ENCODE measurements around the gene RERE. TPM values are rescaled to one million over a fixed set of nuclear protein-coding genes. Genes with fewer than 3 reads are reported as not detected.
A peak's percentile ranks its signal among the peaks of the same experiment; 100 is the strongest.
"Not testable (repeated sequence)": the region's sequence is repeated elsewhere in the genome, so short reads cannot be mapped to it uniquely, and the experiment has no call there.

Gene RERE
- polyA plus RNA-seq, 2 donors = 14.0 to 24.4 TPM

DNA sequence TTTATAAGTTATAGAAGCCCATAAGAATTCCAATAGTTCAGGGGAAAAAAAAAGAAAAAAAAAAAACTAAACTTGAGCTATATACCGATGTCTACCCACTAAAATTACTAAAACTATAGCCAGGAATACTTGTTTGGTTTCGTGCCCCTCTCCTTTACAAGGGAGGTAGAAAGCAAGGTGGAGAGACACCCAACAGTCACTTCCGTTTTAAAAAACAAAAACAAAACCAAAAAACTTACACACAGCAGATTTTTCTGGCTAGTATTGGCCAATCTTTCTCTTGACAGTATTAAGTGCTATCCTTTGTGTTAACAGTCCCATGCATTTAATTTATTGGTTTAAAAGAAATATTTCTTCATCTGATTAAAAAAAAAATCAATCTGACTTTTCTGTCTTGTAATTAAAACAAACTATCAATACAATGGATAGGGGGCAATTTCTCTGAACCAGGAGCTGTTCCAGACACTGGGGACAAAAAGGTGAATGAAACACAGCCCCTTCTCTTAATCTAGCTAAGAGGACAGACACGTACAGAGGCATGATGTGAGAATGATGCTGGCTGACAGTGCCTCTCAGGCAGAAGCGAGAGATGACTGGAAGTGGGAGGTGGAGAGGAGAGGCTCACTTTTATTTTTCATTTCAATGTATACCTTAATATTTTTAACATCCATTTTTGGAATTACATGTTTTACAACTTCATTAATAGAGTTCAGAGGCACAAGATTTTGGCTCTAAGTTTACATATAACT lies 214.8 kb downstream of the RERE start:
- Histone ChIP-seq H3K27ac (ENCODE audit: low read depth in 2 of 2, low read length in 1 of 2) (no peak overlapping the region), H3K4me3 (ENCODE audit: low read depth in 1 of 2, low read length in 2 of 2) (no peak overlapping the region), H3K27me3 (ENCODE audit: control insufficient read depth in 1 of 2, insufficient read depth in 2 of 2, low read length in 2 of 2) (no peaks in the 10 kb centered on the region), H3K36me3 (ENCODE audit: control insufficient read depth in 2 of 2, insufficient read depth in 2 of 2, low read length in 1 of 2) (no peaks in the 10 kb centered on the region), H3K4me1 (ENCODE audit: control insufficient read depth in 2 of 2, insufficient read depth in 2 of 2, low read length in 1 of 2) (no peaks in the 10 kb centered on the region), H3K9me3 (ENCODE audit: control insufficient read depth in 2 of 2, insufficient read depth in 1 of 2, low read depth in 1 of 2, low read length in 1 of 2) (no peaks in the 10 kb centered on the region)
- WGBS, 2 donors = 76 to 77% methylated on average over 5 of the region's 5 CpGs

- H3K27me3 ChIP-seq (ENCODE audit: control insufficient read depth in 1 of 2, insufficient read depth in 2 of 2, low read length in 2 of 2) = no peaks in the 10 kb centered on the region
- no peak overlapping the region for H3K27ac ChIP-seq (ENCODE audit: low read depth in 2 of 2, low read length in 1 of 2)
- no peaks in the 10 kb centered on the region for H3K36me3 ChIP-seq (ENCODE audit: control insufficient read depth in 2 of 2, insufficient read depth in 2 of 2, low read length in 1 of 2)
- no peaks in the 10 kb centered on the region for H3K9me3 ChIP-seq (ENCODE audit: control insufficient read depth in 2 of 2, insufficient read depth in 1 of 2, low read depth in 1 of 2, low read length in 1 of 2)
- H3K4me1 ChIP-seq (ENCODE audit: control insufficient read depth in 2 of 2, insufficient read depth in 2 of 2, low read length in 1 of 2) = no peaks in the 10 kb centered on the region
- H3K4me3 ChIP-seq (ENCODE audit: low read depth in 1 of 2, low read length in 2 of 2) = no peak overlapping the region
- 75 to 80% methylated on average over 1 of the region's 1 CpG for WGBS, 2 donors
Measured at GRCh38 chr1:8600336-8600735, 217.1 kb downstream of the RERE start.

- no peak overlapping the region for H3K27ac ChIP-seq (ENCODE audit: low read depth in 2 of 2, low read length in 1 of 2)
- H3K36me3 ChIP-seq (ENCODE audit: control insufficient read depth in 2 of 2, insufficient read depth in 2 of 2, low read length in 1 of 2) = no peaks in the 10 kb centered on the region
- no peaks in the 10 kb centered on the region for H3K27me3 ChIP-seq (ENCODE audit: control insufficient read depth in 1 of 2, insufficient read depth in 2 of 2, low read length in 2 of 2)
- H3K4me1 ChIP-seq (ENCODE audit: control insufficient read depth in 2 of 2, insufficient read depth in 2 of 2, low read length in 1 of 2) = no peaks in the 10 kb centered on the region
- no peak overlapping the region for H3K4me3 ChIP-seq (ENCODE audit: low read depth in 1 of 2, low read length in 2 of 2)
- WGBS, 2 donors = 89 to 94% methylated on average over 6 of the region's 6 CpGs
- H3K9me3 ChIP-seq (ENCODE audit: control insufficient read depth in 2 of 2, insufficient read depth in 1 of 2, low read depth in 1 of 2, low read length in 1 of 2) = no peaks in the 10 kb centered on the region
Measured at GRCh38 chr1:8599646-8600212, 217.7 kb downstream of the RERE start.

DNA sequence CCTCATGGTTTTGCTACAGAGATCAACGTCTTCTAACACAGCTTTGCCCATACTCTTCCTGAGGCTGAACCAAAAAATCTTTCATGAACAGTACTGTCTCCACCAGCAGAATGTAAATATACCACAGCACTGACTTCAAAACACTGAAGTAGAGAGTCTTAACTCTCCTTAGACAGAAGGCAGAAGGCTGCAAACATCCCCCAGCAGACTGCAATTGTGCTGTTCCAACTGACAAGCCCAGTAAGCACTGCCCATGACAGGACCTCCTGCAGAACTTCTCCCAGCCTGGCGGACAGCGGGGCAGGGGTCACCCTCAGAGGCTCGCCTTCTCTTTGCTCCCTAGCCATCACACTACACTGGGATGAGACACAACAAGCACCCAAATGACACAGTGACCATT lies 218.7 kb downstream of the RERE start:
- H3K27ac ChIP-seq (ENCODE audit: low read depth in 2 of 2, low read length in 1 of 2) = no peak overlapping the region
- no peaks in the 10 kb centered on the region for H3K4me1 ChIP-seq (ENCODE audit: control insufficient read depth in 2 of 2, insufficient read depth in 2 of 2, low read length in 1 of 2)
- H3K9me3 ChIP-seq (ENCODE audit: control insufficient read depth in 2 of 2, insufficient read depth in 1 of 2, low read depth in 1 of 2, low read length in 1 of 2) = no peaks in the 10 kb centered on the region
- H3K4me3 ChIP-seq (ENCODE audit: low read depth in 1 of 2, low read length in 2 of 2) = no peak overlapping the region
- H3K27me3 ChIP-seq (ENCODE audit: control insufficient read depth in 1 of 2, insufficient read depth in 2 of 2, low read length in 2 of 2) = no peaks in the 10 kb centered on the region
- 68 to 72% methylated on average over 4 of the region's 4 CpGs for WGBS, 2 donors
- H3K36me3 ChIP-seq (ENCODE audit: control insufficient read depth in 2 of 2, insufficient read depth in 2 of 2, low read length in 1 of 2) = no peaks in the 10 kb centered on the region

GRCh38 chr1:8598060-8598724 lies 219.2 kb downstream of the RERE start:
- WGBS, 2 donors = 41 to 62% methylated on average over 15 of the region's 15 CpGs
- Histone ChIP-seq H3K9me3 (ENCODE audit: control insufficient read depth in 2 of 2, insufficient read depth in 1 of 2, low read depth in 1 of 2, low read length in 1 of 2) (no peaks in the 10 kb centered on the region), H3K36me3 (ENCODE audit: control insufficient read depth in 2 of 2, insufficient read depth in 2 of 2, low read length in 1 of 2) (no peaks in the 10 kb centered on the region), H3K27ac (ENCODE audit: low read depth in 2 of 2, low read length in 1 of 2) (peak overlapping the region in 1 of 2 donors; percentile 11), H3K4me1 (ENCODE audit: control insufficient read depth in 2 of 2, insufficient read depth in 2 of 2, low read length in 1 of 2) (no peaks in the 10 kb centered on the region), H3K27me3 (ENCODE audit: control insufficient read depth in 1 of 2, insufficient read depth in 2 of 2, low read length in 2 of 2) (no peaks in the 10 kb centered on the region), H3K4me3 (ENCODE audit: low read depth in 1 of 2, low read length in 2 of 2) (no peak overlapping the region)

DNA sequence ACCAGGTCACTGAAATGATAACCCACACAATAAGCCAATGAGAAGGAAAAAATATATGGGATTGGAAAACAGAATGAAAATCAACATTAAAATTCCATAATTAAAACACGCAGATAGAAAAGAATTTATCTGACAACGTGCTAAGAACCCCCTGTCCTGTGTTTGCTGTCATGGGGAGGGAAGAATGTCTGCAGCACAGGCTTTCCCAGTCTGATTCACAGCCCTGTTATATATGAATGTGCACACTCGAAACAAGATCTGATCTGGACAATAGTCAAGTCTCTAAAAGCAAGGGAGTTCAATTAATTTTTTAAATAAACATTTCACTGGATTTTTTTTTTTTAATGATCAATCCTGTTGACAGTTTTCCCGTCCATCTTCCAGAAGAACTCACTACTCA lies 220.0 kb downstream of the RERE start:
- no peaks in the 10 kb centered on the region for H3K36me3 ChIP-seq (ENCODE audit: control insufficient read depth in 2 of 2, insufficient read depth in 2 of 2, low read length in 1 of 2)
- H3K4me1 ChIP-seq (ENCODE audit: control insufficient read depth in 2 of 2, insufficient read depth in 2 of 2, low read length in 1 of 2) = no peaks in the 10 kb centered on the region
- WGBS, 2 donors = 54 to 67% methylated on average over 4 of the region's 4 CpGs
- H3K27ac ChIP-seq (ENCODE audit: low read depth in 2 of 2, low read length in 1 of 2) = no peak overlapping the region
- H3K27me3 ChIP-seq (ENCODE audit: control insufficient read depth in 1 of 2, insufficient read depth in 2 of 2, low read length in 2 of 2) = no peaks in the 10 kb centered on the region
- H3K4me3 ChIP-seq (ENCODE audit: low read depth in 1 of 2, low read length in 2 of 2) = no peak overlapping the region
- no peaks in the 10 kb centered on the region for H3K9me3 ChIP-seq (ENCODE audit: control insufficient read depth in 2 of 2, insufficient read depth in 1 of 2, low read depth in 1 of 2, low read length in 1 of 2)

DNA sequence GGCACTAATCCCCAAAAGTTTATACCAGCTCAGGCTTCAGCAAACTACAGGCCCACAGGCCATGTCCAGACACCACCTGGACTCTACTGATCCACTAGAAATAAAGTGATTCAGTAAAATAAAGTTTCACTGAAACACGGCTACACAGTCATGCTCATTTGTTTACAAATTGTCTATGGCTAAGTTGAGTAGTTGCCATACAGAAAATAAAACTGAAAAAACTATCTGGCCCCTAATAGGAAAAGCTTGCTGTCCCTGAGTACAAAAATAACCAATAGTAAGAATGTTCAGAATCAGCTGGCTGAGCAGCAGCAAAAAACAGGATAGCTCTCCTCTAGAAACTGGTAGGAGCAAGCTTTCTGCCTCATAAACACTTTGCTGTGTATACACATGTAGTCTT lies 221.5 kb downstream of the RERE start:
- H3K4me1 ChIP-seq (ENCODE audit: control insufficient read depth in 2 of 2, insufficient read depth in 2 of 2, low read length in 1 of 2) = no peaks in the 10 kb centered on the region

DNA sequence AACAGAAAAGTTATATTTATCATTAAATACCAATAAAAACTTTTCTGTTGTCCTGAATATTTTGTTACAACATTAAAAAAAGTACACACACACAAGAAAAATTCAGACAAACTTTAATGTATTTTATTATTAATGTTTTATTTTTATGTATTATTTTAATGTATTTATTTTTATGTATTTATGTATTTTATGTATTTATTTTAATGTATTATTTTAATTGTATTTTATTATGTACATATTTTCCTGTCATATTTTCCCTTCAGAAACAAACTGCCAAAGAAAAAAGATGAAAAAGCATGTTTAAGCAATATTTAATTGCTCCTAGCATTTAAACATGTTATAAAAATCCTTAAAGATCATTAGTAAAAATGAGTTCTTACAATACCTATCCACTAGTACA lies 222.1 kb downstream of the RERE start:
- Histone ChIP-seq H3K9me3 (ENCODE audit: control insufficient read depth in 2 of 2, insufficient read depth in 1 of 2, low read depth in 1 of 2, low read length in 1 of 2) (no peaks in the 10 kb centered on the region), H3K4me1 (ENCODE audit: control insufficient read depth in 2 of 2, insufficient read depth in 2 of 2, low read length in 1 of 2) (no peaks in the 10 kb centered on the region), H3K27ac (ENCODE audit: low read depth in 2 of 2, low read length in 1 of 2) (no peak overlapping the region), H3K36me3 (ENCODE audit: control insufficient read depth in 2 of 2, insufficient read depth in 2 of 2, low read length in 1 of 2) (no peaks in the 10 kb centered on the region), H3K27me3 (ENCODE audit: control insufficient read depth in 1 of 2, insufficient read depth in 2 of 2, low read length in 2 of 2) (no peaks in the 10 kb centered on the region), H3K4me3 (ENCODE audit: low read depth in 1 of 2, low read length in 2 of 2) (no peak overlapping the region)

More for the DNA sequence above, 221.5 kb downstream of the RERE start:
- Histone ChIP-seq H3K27me3 (ENCODE audit: control insufficient read depth in 1 of 2, insufficient read depth in 2 of 2, low read length in 2 of 2) (no peaks in the 10 kb centered on the region), H3K9me3 (ENCODE audit: control insufficient read depth in 2 of 2, insufficient read depth in 1 of 2, low read depth in 1 of 2, low read length in 1 of 2) (no peaks in the 10 kb centered on the region), H3K27ac (ENCODE audit: low read depth in 2 of 2, low read length in 1 of 2) (no peak overlapping the region), H3K36me3 (ENCODE audit: control insufficient read depth in 2 of 2, insufficient read depth in 2 of 2, low read length in 1 of 2) (no peaks in the 10 kb centered on the region), H3K4me3 (ENCODE audit: low read depth in 1 of 2, low read length in 2 of 2) (no peak overlapping the region)
- WGBS, 2 donors = 42 to 43% methylated on average over 1 of the region's 1 CpG

GRCh38 chr1:8593292-8593691 lies 224.1 kb downstream of the RERE start:
- not testable (repeated sequence) for H3K4me3 ChIP-seq (ENCODE audit: low read depth in 1 of 2, low read length in 2 of 2); H3K36me3 ChIP-seq (ENCODE audit: control insufficient read depth in 2 of 2, insufficient read depth in 2 of 2, low read length in 1 of 2); H3K27me3 ChIP-seq (ENCODE audit: control insufficient read depth in 1 of 2, insufficient read depth in 2 of 2, low read length in 2 of 2); H3K27ac ChIP-seq (ENCODE audit: low read depth in 2 of 2, low read length in 1 of 2); H3K4me1 ChIP-seq (ENCODE audit: control insufficient read depth in 2 of 2, insufficient read depth in 2 of 2, low read length in 1 of 2); H3K9me3 ChIP-seq (ENCODE audit: control insufficient read depth in 2 of 2, insufficient read depth in 1 of 2, low read depth in 1 of 2, low read length in 1 of 2)
- WGBS, 2 donors = 97% methylated on average over 3 of the region's 3 CpGs

DNA sequence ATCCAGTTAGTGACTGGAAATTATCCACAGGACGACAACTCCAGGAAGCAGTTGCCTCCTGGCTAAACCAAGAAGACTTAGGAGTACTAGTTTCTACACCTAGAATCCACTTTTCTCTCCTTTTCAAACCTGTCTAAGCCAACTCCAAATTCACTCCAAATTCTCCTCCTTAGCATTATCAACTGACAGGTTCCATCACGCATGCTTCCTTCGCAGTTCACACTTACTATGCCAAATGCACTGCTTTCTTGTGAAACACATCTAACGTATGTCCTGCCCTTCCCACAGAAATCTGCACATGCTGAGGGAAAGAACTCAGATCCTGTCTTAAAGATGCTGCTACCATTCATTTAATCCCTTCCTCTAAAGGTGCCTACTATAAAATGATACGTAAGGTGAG lies 225.9 kb downstream of the RERE start:
- no peaks in the 10 kb centered on the region for H3K36me3 ChIP-seq (ENCODE audit: control insufficient read depth in 2 of 2, insufficient read depth in 2 of 2, low read length in 1 of 2)
- H3K27me3 ChIP-seq (ENCODE audit: control insufficient read depth in 1 of 2, insufficient read depth in 2 of 2, low read length in 2 of 2) = no peaks in the 10 kb centered on the region
- 57 to 72% methylated on average over 5 of the region's 5 CpGs for WGBS, 2 donors
- no peak overlapping the region for H3K4me3 ChIP-seq (ENCODE audit: low read depth in 1 of 2, low read length in 2 of 2)
- H3K27ac ChIP-seq (ENCODE audit: low read depth in 2 of 2, low read length in 1 of 2) = no peak overlapping the region
- H3K4me1 ChIP-seq (ENCODE audit: control insufficient read depth in 2 of 2, insufficient read depth in 2 of 2, low read length in 1 of 2) = no peaks in the 10 kb centered on the region
- H3K9me3 ChIP-seq (ENCODE audit: control insufficient read depth in 2 of 2, insufficient read depth in 1 of 2, low read depth in 1 of 2, low read length in 1 of 2) = no peaks in the 10 kb centered on the region
